ENCODE results near the gene HTR1E.

- no peak for TF ChIP-seq FOS (IDR thresholded peaks at IDR 0.05; ENCODE audit: borderline replicate concordance, extremely low read depth, insufficient read length)
- no peak for TF ChIP-seq MAX (IDR thresholded peaks at IDR 0.05; ENCODE audit: low read depth, low read length)
- TF ChIP-seq CTCF (IDR thresholded peaks at IDR 0.05 in 2 of 3, conservative IDR thresholded peaks at IDR 0.05 in 1 of 3; ENCODE audit: control insufficient read depth in 2 of 3, extremely low read depth in 1 of 3, insufficient read depth in 1 of 3, low read depth in 3 of 3, low read length in 3 of 3), result no peak
- TF ChIP-seq EZH2 (IDR thresholded peaks at IDR 0.05; ENCODE audit: borderline replicate concordance, control insufficient read depth, low read depth, low read length), result no peak
- TF ChIP-seq IRF4 (IDR thresholded peaks at IDR 0.05; ENCODE audit: low read depth, low read length), result no peak
- no peak for TF ChIP-seq CEBPB (IDR thresholded peaks at IDR 0.05; ENCODE audit: borderline replicate concordance in 1 of 2, low read depth in 2 of 2, low read length in 2 of 2)
- no peak for TF ChIP-seq MEF2B (IDR thresholded peaks at IDR 0.05; ENCODE audit: partially characterized antibody, poor library complexity, severe bottlenecking)
Measured at GRCh38 chr6:86978251-86978650, 40.9 kb downstream of the HTR1E start.

Measured in GM12878 (cell line).